A549 (cell line): ENCODE measurements around the gene LRRC4C. TPM values are rescaled to one million over a fixed set of nuclear protein-coding genes. Genes with fewer than 3 reads are reported as not detected.

ENCODE experiments used
- ATAC-seq, 2 experiments: fragments of 200-7000 bp in 1 of 2; fragments of >200 bp in 1 of 2; cut with Nextera tagmentation in 1 of 2; cut with Tn5 transposase in 1 of 2; 3 replicates each; pipeline versions ENCODE4 v1.8.0 to v1.9.1; 2018 to 2020; ENCODE audit warnings: mild to moderate bottlenecking in 1 of 2, moderate library complexity in 1 of 2
- CTCF ChIA-PET: fragments of 300-600 bp; sonication (Branson Sonifier 250); formaldehyde crosslinking; extraction: SDS; loops from one replicate; lab custom pipeline; 2021; ENCODE audit warnings: antibody characterized with exemption, inconsistent platforms; lab: Yijun Ruan, JAX
- POLR2A ChIA-PET: fragments of 350-600 bp; formaldehyde crosslinking; extraction: SDS; loops from one replicate; lab custom pipeline; 2021; ENCODE audit warnings: antibody characterized with exemption, inconsistent platforms; lab: Yijun Ruan, JAX
- DNase-seq, 2 experiments: peaks; one replicate each; pipeline versions ENCODE4 v3.0.0 to v3.0.0-alpha.2; 2011 to 2016; ENCODE audit warnings: low read depth in 1 of 2, low spot score in 1 of 2
- FAIRE-seq: peaks from 2 replicates; lab custom pipeline; 2011; peaks lifted over from hg19 to GRCh38; lab: Jason Lieb, UNC
- H3K27ac ChIP-seq, 2 experiments: fragments of >200 bp; sonication (Bioruptor Twin); formaldehyde crosslinking; 3 replicates each; pipeline ENCODE4 v1.5.1; 2016 to 2017
- H3K4me1 ChIP-seq: fragments of >200 bp; sonication (Bioruptor Twin); formaldehyde crosslinking; 3 replicates; pipeline ENCODE4 v1.6.1; 2016
- H3K4me2 ChIP-seq: fragments of >200 bp; sonication (Bioruptor Twin); formaldehyde crosslinking; 3 replicates; pipeline ENCODE4 v1.6.1; 2016
- H3K4me3 ChIP-seq: fragments of >200 bp; sonication (Bioruptor Twin); formaldehyde crosslinking; 3 replicates; pipeline ENCODE4 v1.5.1; 2016
- H3K9me3 ChIP-seq: fragments of >200 bp; sonication (Bioruptor Twin); formaldehyde crosslinking; 3 replicates; pipeline ENCODE4 v1.6.1; 2016
- ATOH8 ChIP-seq: fragments of 250-450 bp; sonication (Bioruptor Pico); IDR thresholded peaks from 2 replicates; pipeline ENCODE4 v1.5.0; 2020; ENCODE audit warnings: low read depth, mild to moderate bottlenecking, moderate library complexity
- CHD4 ChIP-seq: fragments of 200-600 bp; sonication (generic); IDR thresholded peaks from 2 replicates; pipeline ENCODE4 v1.6.1; 2016; ENCODE audit warnings: antibody characterized with exemption, mild to moderate bottlenecking, borderline replicate concordance
- EP300 ChIP-seq, 2 experiments: fragments of >200 bp; sonication (Bioruptor Twin); formaldehyde crosslinking; IDR thresholded peaks; 2 replicates in 1 of 2; 3 replicates in 1 of 2; pipeline ENCODE4 v1.6.1; 2016 to 2017
- FOSL2 ChIP-seq, 2 experiments: fragments of 450-650 bp in 1 of 2; fragments of >200 bp in 1 of 2; sonication (Bioruptor Twin) in 1 of 2; formaldehyde crosslinking; IDR thresholded peaks; 2 replicates each; pipeline versions ENCODE4 v1.5.0 to v1.6.1; 2016 to 2020; ENCODE audit warnings: mild to moderate bottlenecking in 1 of 2, moderate library complexity in 1 of 2
- FOXS1 ChIP-seq: fragments of 250-450 bp; sonication (Bioruptor Pico); IDR thresholded peaks from 2 replicates; pipeline ENCODE4 v1.5.0; 2020; ENCODE audit warnings: mild to moderate bottlenecking, moderate library complexity
- GATA3 ChIP-seq: IDR thresholded peaks from 2 replicates; pipeline ENCODE4 v1.6.1; 2012; ENCODE audit warnings: borderline replicate concordance
- HES2 ChIP-seq: fragments of >200 bp; sonication (Bioruptor Twin); formaldehyde crosslinking; IDR thresholded peaks from 2 replicates; pipeline ENCODE4 v1.6.1; 2016
- HEYL ChIP-seq: fragments of 250-450 bp; sonication (Bioruptor Pico); IDR thresholded peaks from 2 replicates; pipeline ENCODE4 v1.8.0; 2021; ENCODE audit warnings: mild to moderate bottlenecking, moderate library complexity
- HOXB5 ChIP-seq: fragments of 250-450 bp; sonication (Bioruptor Pico); IDR thresholded peaks from 2 replicates; pipeline ENCODE4 v1.5.0; 2020; ENCODE audit warnings: mild to moderate bottlenecking, moderate library complexity
- JUNB ChIP-seq: fragments of >200 bp; sonication (Bioruptor Twin); formaldehyde crosslinking; IDR thresholded peaks from 2 replicates; pipeline ENCODE4 v1.6.1; 2016
- KDM5A ChIP-seq: fragments of 200-600 bp; sonication (generic); IDR thresholded peaks from 2 replicates; pipeline ENCODE4 v1.6.1; 2016; ENCODE audit warnings: antibody characterized with exemption, mild to moderate bottlenecking
- MAZ ChIP-seq: fragments of 150-350 bp; IDR thresholded peaks from 2 replicates; pipeline ENCODE4 v1.6.1; 2014; ENCODE audit warnings: antibody characterized with exemption, low read depth, low read length, borderline replicate concordance
- MYC ChIP-seq: IDR thresholded peaks from 2 replicates; pipeline ENCODE4 v1.6.1; 2012; ENCODE audit warnings: mild to moderate bottlenecking, inconsistent platforms, low read length, improper control_type of control experiment, borderline replicate concordance
- PBX3 ChIP-seq: IDR thresholded peaks from 2 replicates; pipeline ENCODE4 v1.6.1; 2012
- POLR2AphosphoS2 ChIP-seq: conservative IDR thresholded peaks from 2 replicates; pipeline ENCODE4 v1.6.1; 2012; ENCODE audit warnings: low read length, improper control_type of control experiment, inconsistent platforms
- REST ChIP-seq: fragments of 200-600 bp; sonication (generic); IDR thresholded peaks from 2 replicates; pipeline ENCODE4 v1.6.1; 2016; ENCODE audit warnings: antibody characterized with exemption, mild to moderate bottlenecking, moderate library complexity
- SMC3 ChIP-seq: fragments of >200 bp; sonication (Bioruptor Twin); formaldehyde crosslinking; IDR thresholded peaks from 3 replicates; pipeline ENCODE4 v1.6.1; 2018; ENCODE audit warnings: inconsistent platforms
- TFCP2L1 ChIP-seq: fragments of 250-450 bp; sonication (Bioruptor Pico); IDR thresholded peaks from 2 replicates; pipeline ENCODE4 v1.5.0; 2021; ENCODE audit warnings: mild to moderate bottlenecking
- ZC3H11A ChIP-seq: fragments of 450-650 bp; IDR thresholded peaks from 2 replicates; pipeline ENCODE4 v1.6.1; 2014; ENCODE audit warnings: antibody characterized with exemption, mild to moderate bottlenecking
- ZFP36 ChIP-seq: fragments of 450-650 bp; IDR thresholded peaks from 2 replicates; pipeline ENCODE4 v1.6.1; 2014; ENCODE audit warnings: borderline replicate concordance; ENCODE audit not compliant: partially characterized antibody
- ZSCAN20 ChIP-seq: fragments of 250-450 bp; sonication (Bioruptor Pico); IDR thresholded peaks from 2 replicates; pipeline ENCODE4 v1.8.0; 2022; ENCODE audit warnings: mild to moderate bottlenecking, moderate library complexity
- WGBS: methylation state at CpG from one replicate; pipeline ENCODE4 v1.1.6; 2017; ENCODE audit errors: missing lambda C conversion rate; 5-methylcytosine and 5-hydroxymethylcytosine counted together
- polyA plus RNA-seq, 4 experiments: library from polyadenylated mRNA; depleted of rRNA in 3 of 4; stranded (reverse); fragments of >200 nt; fragmentation: RNase III in 1 of 4; extraction: RNeasy Plus Mini Kit Qiagen cat#74134 plus additional on column Dnase treatment in 1 of 4; gene quantifications; 2 replicates in 3 of 4; 3 replicates in 1 of 4; pipeline ENCODE4 v1.2.3, GENCODE V29; 2011 to 2017
- TF ChIP-seq, protein P1 (sequence below): fragments of 250-450 bp; sonication (Bioruptor Pico); IDR thresholded peaks from 2 replicates; pipeline ENCODE4 v1.5.0; 2021; ENCODE audit warnings: mild to moderate bottlenecking, moderate library complexity, borderline replicate concordance

LRRC4C gene
- polyA plus RNA-seq, 2 of the 4 experiments (the other 2 are of a cell fraction) = not detected

DNA sequence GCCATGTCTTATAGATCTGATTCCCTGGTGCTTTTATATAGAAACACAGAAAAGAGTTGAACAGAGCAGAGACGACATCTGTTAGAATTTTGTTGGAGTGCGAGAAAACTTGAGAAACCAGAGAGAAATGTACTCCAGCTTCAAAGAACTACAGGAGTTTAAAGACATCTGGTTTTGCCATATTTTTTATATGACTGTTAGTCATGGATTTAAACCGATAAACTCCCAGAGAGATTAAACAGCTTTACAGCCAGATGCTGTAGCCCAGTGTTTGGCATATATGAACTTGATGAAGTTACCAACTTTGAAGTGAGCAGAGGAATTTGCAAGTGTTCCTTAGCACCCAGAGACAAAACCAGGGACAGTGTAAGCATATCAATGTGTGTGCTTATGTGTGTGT is 1083.1 kb downstream of the LRRC4C start:
- WGBS = 62% methylated on average over 3 of the region's 3 CpGs
- Histone ChIP-seq H3K9me3 (no peaks in the 10 kb centered on the region), H3K4me3 (no peak overlapping the region), H3K4me1 (no peaks in the 10 kb centered on the region), H3K27ac (no peak overlapping the region), H3K4me2 (no peak overlapping the region)
- ATAC-seq = no peak
- ChIA-PET CTCF (interaction anchor here (1.0 kb wide), 1 partner anchor 13 kb away, joined by 3 read pairs; no protein-coding TSS in a partner anchor), POLR2A (no interaction called here)
- DNase-seq = no peak
- no peak for TF ChIP-seq HES2
- TF ChIP-seq, protein P1, sequence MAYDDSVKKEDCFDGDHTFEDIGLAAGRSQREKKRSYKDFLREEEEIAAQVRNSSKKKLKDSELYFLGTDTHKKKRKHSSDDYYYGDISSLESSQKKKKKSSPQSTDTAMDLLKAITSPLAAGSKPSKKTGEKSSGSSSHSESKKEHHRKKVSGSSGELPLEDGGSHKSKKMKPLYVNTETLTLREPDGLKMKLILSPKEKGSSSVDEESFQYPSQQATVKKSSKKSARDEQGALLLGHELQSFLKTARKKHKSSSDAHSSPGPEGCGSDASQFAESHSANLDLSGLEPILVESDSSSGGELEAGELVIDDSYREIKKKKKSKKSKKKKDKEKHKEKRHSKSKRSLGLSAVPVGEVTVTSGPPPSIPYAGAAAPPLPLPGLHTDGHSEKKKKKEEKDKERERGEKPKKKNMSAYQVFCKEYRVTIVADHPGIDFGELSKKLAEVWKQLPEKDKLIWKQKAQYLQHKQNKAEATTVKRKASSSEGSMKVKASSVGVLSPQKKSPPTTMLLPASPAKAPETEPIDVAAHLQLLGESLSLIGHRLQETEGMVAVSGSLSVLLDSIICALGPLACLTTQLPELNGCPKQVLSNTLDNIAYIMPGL (CRISPR knock-in tag) = no peak
- no peak for TF ChIP-seq GATA3
- no peak for TF ChIP-seq CHD4
- no peak for TF ChIP-seq MAZ
- TF ChIP-seq KDM5A = no peak
- TF ChIP-seq FOSL2 (IDR thresholded peaks at IDR 0.05) = no peak
- TF ChIP-seq FOSL2 (CRISPR knock-in tag; IDR thresholded peaks at IDR 0.05) = no peak
- no peak for TF ChIP-seq PBX3
- TF ChIP-seq ATOH8 (CRISPR knock-in tag) = no peak
- no peak for TF ChIP-seq TFCP2L1 (CRISPR knock-in tag)
- no peak for TF ChIP-seq SMC3
- no peak for TF ChIP-seq FOXS1 (CRISPR knock-in tag)
- TF ChIP-seq ZSCAN20 (CRISPR knock-in tag) = no peak
- no peak for TF ChIP-seq REST
- no peak for TF ChIP-seq HOXB5 (CRISPR knock-in tag)
- TF ChIP-seq POLR2AphosphoS2 = no peak
- TF ChIP-seq ZC3H11A = no peak
- no peak for FAIRE-seq

DNA sequence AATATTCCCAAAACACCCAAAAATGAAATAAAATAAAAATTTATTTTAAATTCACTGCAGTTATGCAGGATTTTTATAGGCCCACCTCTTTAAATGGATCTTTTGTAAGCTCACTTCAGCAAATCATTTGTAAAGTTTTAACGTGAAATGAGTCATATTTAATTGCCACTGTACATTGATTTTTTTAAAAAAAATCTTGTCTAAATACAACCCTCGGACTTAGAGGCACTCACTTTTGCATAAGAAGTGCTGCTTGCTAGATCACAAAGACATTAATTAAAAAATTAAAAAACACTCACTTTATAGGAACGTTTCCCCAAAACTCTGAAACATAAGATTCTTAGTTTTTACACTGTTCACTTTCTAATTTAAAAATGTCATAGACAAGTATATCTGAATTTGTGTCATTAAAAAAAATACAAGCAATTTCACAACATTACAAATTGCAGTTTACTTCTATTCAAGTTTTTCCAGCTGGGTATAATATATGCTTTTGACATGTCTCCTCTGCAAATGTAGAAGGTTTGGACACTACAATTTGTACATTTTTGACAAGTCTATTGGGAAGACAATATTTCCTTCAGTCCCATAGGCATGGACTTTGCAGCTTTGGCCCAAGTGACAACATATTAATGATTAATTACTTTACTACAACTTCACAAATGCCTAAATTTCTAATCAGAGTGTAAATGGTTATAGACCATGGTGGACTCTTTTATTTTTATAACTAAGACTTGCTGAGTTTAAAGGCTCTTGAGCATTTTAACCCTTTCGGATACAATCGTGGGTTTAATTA is 1088.4 kb downstream of the LRRC4C start:
- no peak for ATAC-seq
- no peak for DNase-seq
- no peaks in the 10 kb centered on the region for H3K4me1 ChIP-seq
- no peak overlapping the region for H3K4me3 ChIP-seq
- ChIA-PET POLR2A (no interaction called here), CTCF (no interaction called here)
- no peaks in the 10 kb centered on the region for H3K9me3 ChIP-seq
- H3K27ac ChIP-seq = no peak overlapping the region
- FAIRE-seq = no peak
- no peak overlapping the region for H3K4me2 ChIP-seq
- 47% methylated on average over 5 of the region's 5 CpGs for WGBS
- TF ChIP-seq MYC (no peak), ZFP36 (no peak), HEYL (CRISPR knock-in tag) (no peak), REST (no peak), HES2 (no peak), JUNB (no peak), EP300 (IDR thresholded peaks at IDR 0.05) (no peak)
